H1 (cell line): ENCODE results near the gene OR2V2.

ENCODE experiments used
- EZH2 ChIP-seq: fragments of 200-600 bp; sonication (generic); IDR thresholded peaks from 2 replicates; pipeline ENCODE4 v1.7.1; 2012; ENCODE audit warnings: low read depth, mild to moderate bottlenecking, moderate library complexity, low read length, inconsistent platforms; ENCODE audit not compliant: severe bottlenecking
- TF ChIP-seq, protein P1 (sequence below), 3 experiments: IDR thresholded peaks; 1 replicate in 2 of 3; 2 replicates in 1 of 3; pipeline versions ENCODE4 v1.5.1 to v1.6.1; 2011; ENCODE audit warnings: low read length in 3 of 3, mild to moderate bottlenecking in 3 of 3, inconsistent platforms in 2 of 3, low read depth in 1 of 3, moderate library complexity in 1 of 3; ENCODE audit not compliant: insufficient read depth in 1 of 3; ENCODE audit errors: control extremely low read depth in 1 of 3

DNA sequence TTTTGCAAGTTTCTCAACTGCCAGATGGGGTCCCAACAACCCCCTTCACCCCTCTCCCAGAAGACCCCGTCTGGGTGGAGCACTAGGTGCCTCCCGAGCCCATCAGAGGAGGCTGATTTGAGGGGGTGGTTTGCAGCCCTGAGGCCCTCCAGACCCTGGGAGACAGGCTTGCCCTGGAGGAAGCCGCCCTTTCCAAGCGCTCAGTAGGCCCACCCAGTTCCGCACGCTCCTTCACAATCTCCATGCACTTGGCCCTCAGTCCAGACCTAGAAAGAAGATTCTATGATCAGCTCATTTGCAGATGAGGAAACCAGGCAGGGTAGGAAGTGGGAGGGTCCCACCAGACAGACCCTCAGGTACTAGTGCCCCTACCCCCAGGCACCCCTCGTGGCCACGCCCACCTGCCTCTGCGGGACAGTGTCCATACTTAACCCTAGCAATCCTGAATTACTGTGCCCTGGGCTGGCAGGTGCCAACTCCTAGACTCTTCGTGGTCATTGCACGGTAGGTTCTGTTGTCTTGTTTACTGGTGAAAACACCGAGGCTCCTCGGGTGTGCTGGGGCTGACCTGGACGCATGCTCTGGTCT, 38.7 kb upstream of the OR2V2 start:
- TF ChIP-seq EZH2: no peak
- TF ChIP-seq, protein P1, sequence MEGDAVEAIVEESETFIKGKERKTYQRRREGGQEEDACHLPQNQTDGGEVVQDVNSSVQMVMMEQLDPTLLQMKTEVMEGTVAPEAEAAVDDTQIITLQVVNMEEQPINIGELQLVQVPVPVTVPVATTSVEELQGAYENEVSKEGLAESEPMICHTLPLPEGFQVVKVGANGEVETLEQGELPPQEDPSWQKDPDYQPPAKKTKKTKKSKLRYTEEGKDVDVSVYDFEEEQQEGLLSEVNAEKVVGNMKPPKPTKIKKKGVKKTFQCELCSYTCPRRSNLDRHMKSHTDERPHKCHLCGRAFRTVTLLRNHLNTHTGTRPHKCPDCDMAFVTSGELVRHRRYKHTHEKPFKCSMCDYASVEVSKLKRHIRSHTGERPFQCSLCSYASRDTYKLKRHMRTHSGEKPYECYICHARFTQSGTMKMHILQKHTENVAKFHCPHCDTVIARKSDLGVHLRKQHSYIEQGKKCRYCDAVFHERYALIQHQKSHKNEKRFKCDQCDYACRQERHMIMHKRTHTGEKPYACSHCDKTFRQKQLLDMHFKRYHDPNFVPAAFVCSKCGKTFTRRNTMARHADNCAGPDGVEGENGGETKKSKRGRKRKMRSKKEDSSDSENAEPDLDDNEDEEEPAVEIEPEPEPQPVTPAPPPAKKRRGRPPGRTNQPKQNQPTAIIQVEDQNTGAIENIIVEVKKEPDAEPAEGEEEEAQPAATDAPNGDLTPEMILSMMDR (IDR thresholded peaks at IDR 0.05; ENCODE audit: control extremely low read depth in 1 of 3, insufficient read depth in 1 of 3, low read depth in 1 of 3, low read length in 3 of 3): no peak
